Endodermal cell (in vitro differentiated cells): ENCODE data around the gene SYCP3. TPM values are rescaled to one million over a fixed set of nuclear protein-coding genes. Genes with fewer than 3 reads are reported as not detected.

ENCODE experiments used
- DNase-seq: peaks from one replicate; pipeline ENCODE4 v3.0.0-alpha.2; 2017
- H3K27ac ChIP-seq: 2 replicates; pipeline ENCODE4 v1.5.1; 2013; ENCODE audit warnings: mild to moderate bottlenecking, low read depth, low read length, moderate library complexity
- H3K27me3 ChIP-seq: 2 replicates; pipeline ENCODE4 v1.6.1; 2013; ENCODE audit warnings: mild to moderate bottlenecking, low read length, moderate library complexity; ENCODE audit not compliant: insufficient read depth, control insufficient read depth, poor library complexity, severe bottlenecking
- H3K36me3 ChIP-seq: 2 replicates; pipeline ENCODE4 v1.7.0; 2013; ENCODE audit warnings: mild to moderate bottlenecking, low read length, moderate library complexity; ENCODE audit not compliant: control insufficient read depth, insufficient read depth
- H3K4me1 ChIP-seq: one replicate; pipeline ENCODE4 v1.7.0; 2013; ENCODE audit warnings: low read length; ENCODE audit not compliant: control insufficient read depth, insufficient read depth
- H3K4me3 ChIP-seq: 2 replicates; pipeline ENCODE4 v1.5.1; 2013; ENCODE audit warnings: mild to moderate bottlenecking, low read length, moderate library complexity
- H3K9ac ChIP-seq: 2 replicates; pipeline ENCODE4 v1.6.1; 2013; ENCODE audit warnings: mild to moderate bottlenecking, low read length, moderate library complexity; ENCODE audit not compliant: poor library complexity, severe bottlenecking; ENCODE audit errors: extremely low read depth
- H3K9me3 ChIP-seq: 2 replicates; pipeline ENCODE4 v1.6.1; 2013; ENCODE audit warnings: mild to moderate bottlenecking, low read length, moderate library complexity; ENCODE audit not compliant: control insufficient read depth
- H3K27ac Mint-ChIP-seq: 2 replicates; pipeline ENCODE4 v1.8.0; 2020; ENCODE audit warnings: mixed read lengths
- H3K27me3 Mint-ChIP-seq: 2 replicates; pipeline ENCODE4 v1.8.0; 2021; ENCODE audit warnings: mild to moderate bottlenecking, mixed read lengths; ENCODE audit not compliant: insufficient read depth
- H3K36me3 Mint-ChIP-seq: 2 replicates; pipeline ENCODE4 v1.8.0; 2020; ENCODE audit warnings: low read depth, mixed read lengths
- H3K4me1 Mint-ChIP-seq: 2 replicates; pipeline ENCODE4 v1.8.0; 2020; ENCODE audit warnings: mixed read lengths
- H3K4me3 Mint-ChIP-seq: 2 replicates; pipeline ENCODE4 v1.8.0; 2020; ENCODE audit warnings: mild to moderate bottlenecking, moderate library complexity, mixed read lengths
- H3K9me3 Mint-ChIP-seq: 2 replicates; pipeline ENCODE4 v1.8.0; 2020; ENCODE audit warnings: mild to moderate bottlenecking, mixed read lengths
- CTCF ChIP-seq: fragments of 200-600 bp; sonication (generic); conservative IDR thresholded peaks from 2 replicates; pipeline ENCODE4 v1.5.0; 2021; ENCODE audit warnings: antibody characterized with exemption, mild to moderate bottlenecking
- WGBS, 2 experiments: methylation state at CpG; one replicate each; pipeline versions ENCODE4 v1.1.5 to v1.1.7; 2013; ENCODE audit warnings: missing lambda C conversion rate in 2 of 2, mixed read lengths in 1 of 2; ENCODE audit not compliant: insufficient coverage in 1 of 2, insufficient read length in 1 of 2; 5-methylcytosine and 5-hydroxymethylcytosine counted together
- total RNA-seq, 2 donors: library from RNA; stranded (reverse); fragmentation: NEBNext Ultra II Directional in 1 of 2; extraction: Animal tissue kit (Norgen Biotek cat#: 25700) in 1 of 2; gene quantifications; 2 replicates in 1 of 2; 3 replicates in 1 of 2; pipeline ENCODE4 v1.2.1, GENCODE V29; 2021

Gene SYCP3
- total RNA-seq, 2 donors from 2014 or later: not detected

- H3K4me3 ChIP-seq: no peak overlapping the region
- H3K27me3 Mint-ChIP-seq: no peaks in the 10 kb centered on the region
- no peak overlapping the region for H3K9ac ChIP-seq
- 96 to 100% methylated on average over 2 to 4 of the region's 5 CpGs for WGBS, 2 experiments
- H3K4me1 ChIP-seq: no peaks in the 10 kb centered on the region
- no peaks in the 10 kb centered on the region for H3K9me3 ChIP-seq
- peaks cover 16% of the 10 kb centered on the region for H3K36me3 ChIP-seq
- no peak for DNase-seq
- H3K27ac Mint-ChIP-seq: no peak overlapping the region
- no peak for TF ChIP-seq CTCF
- H3K9me3 Mint-ChIP-seq: no peaks in the 10 kb centered on the region
- no peak overlapping the region for H3K4me3 Mint-ChIP-seq
- peaks cover 38% of the 10 kb centered on the region for H3K36me3 Mint-ChIP-seq
- H3K27ac ChIP-seq: no peak overlapping the region
- H3K27me3 ChIP-seq: no peaks in the 10 kb centered on the region
- H3K4me1 Mint-ChIP-seq: peaks cover 6% of the 10 kb centered on the region
These were observed 30.6 kb upstream of the SYCP3 start for GRCh38 chr12:101769865-101770264.

GRCh38 chr12:101768781-101769180 lies 29.5 kb upstream of the SYCP3 start:
- DNase-seq: no peak
- Histone ChIP-seq H3K36me3 (peaks cover 16% of the 10 kb centered on the region), H3K4me1 (no peaks in the 10 kb centered on the region), H3K9ac (no peak overlapping the region), H3K27ac (no peak overlapping the region), H3K27me3 (no peaks in the 10 kb centered on the region), H3K4me3 (no peak overlapping the region), H3K9me3 (no peaks in the 10 kb centered on the region)
- Mint-ChIP-seq H3K4me1 (peaks cover 6% of the 10 kb centered on the region), H3K36me3 (peaks cover 38% of the 10 kb centered on the region), H3K27ac (no peak overlapping the region), H3K27me3 (no peaks in the 10 kb centered on the region), H3K9me3 (no peaks in the 10 kb centered on the region), H3K4me3 (no peak overlapping the region)
- no peak for TF ChIP-seq CTCF
- 88 to 89% methylated on average over 1 to 2 of the region's 2 CpGs for WGBS, 2 experiments

DNA sequence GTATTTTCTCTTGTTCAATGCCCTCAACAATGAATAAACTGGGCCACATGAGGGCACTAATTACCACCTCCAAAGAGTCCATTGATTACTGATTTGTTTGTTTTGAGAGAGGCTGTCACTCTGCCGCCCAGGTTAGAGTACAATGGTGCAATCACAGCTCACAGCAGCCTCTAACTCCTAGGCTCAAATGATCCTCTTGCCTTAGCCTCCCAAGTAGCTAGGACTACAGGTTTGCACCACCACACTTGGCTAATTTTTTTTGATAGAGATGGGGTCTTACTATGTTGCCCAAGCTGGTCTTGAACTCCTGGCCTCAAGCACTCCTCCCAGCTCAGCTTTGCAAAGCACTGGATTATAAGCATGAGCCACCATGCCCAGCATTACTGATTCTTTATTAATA lies 28.3 kb upstream of the SYCP3 start:
- Histone ChIP-seq H3K27me3 (no peaks in the 10 kb centered on the region), H3K9me3 (no peaks in the 10 kb centered on the region), H3K36me3 (peaks cover 16% of the 10 kb centered on the region), H3K27ac (no peak overlapping the region), H3K4me1 (no peaks in the 10 kb centered on the region), H3K4me3 (no peak overlapping the region), H3K9ac (no peak overlapping the region)
- no peaks in the 10 kb centered on the region for H3K9me3 Mint-ChIP-seq
- H3K4me3 Mint-ChIP-seq: no peak overlapping the region
- DNase-seq: no peak
- 80% methylated on average over 1 of the region's 1 CpG; no CpG with 5 or more reads in 1 of the 2 experiments for WGBS, 2 experiments
- peaks cover 38% of the 10 kb centered on the region for H3K36me3 Mint-ChIP-seq
- no peak overlapping the region for H3K27ac Mint-ChIP-seq
- TF ChIP-seq CTCF: peak; percentile 16
- no peaks in the 10 kb centered on the region for H3K27me3 Mint-ChIP-seq
- peaks cover 6% of the 10 kb centered on the region for H3K4me1 Mint-ChIP-seq
